ENCODE results near the gene SEMA7A. TPM values are rescaled to one million over a fixed set of nuclear protein-coding genes. Genes with fewer than 3 reads are reported as not detected.

Gene SEMA7A
- total and polyA plus RNA-seq, 9 of the 15 experiments (the other 6 are each of a cell fraction or from before 2014, with no cell fraction given) = 0.04 to 8.2 (median 5.4) TPM; not detected in 1

GRCh38 chr15:74373731-74374647 is 59.8 kb downstream of the SEMA7A start (continued):
- TF ChIP-seq ERF (CRISPR knock-in tag; IDR thresholded peaks at IDR 0.05) = 0 out of 2 replicates have a peak, but pooled peaks have one; percentile 57
- peak; percentile 78 for TF ChIP-seq CC2D1A (IDR thresholded peaks at IDR 0.05)
- peak; percentile 63; the same call in 1 of the 2 replicates for TF ChIP-seq E2F1 (CRISPR knock-in tag; IDR thresholded peaks at IDR 0.05)
- TF ChIP-seq RBM14 (IDR thresholded peaks at IDR 0.05; ENCODE audit: borderline replicate concordance, insufficient read depth, low read depth, low read length) = no peak

GRCh38 chr15:74373056-74373650 is 60.6 kb downstream of the SEMA7A start:
- Histone ChIP-seq H3K4me2 (ENCODE audit: insufficient read depth, low read length) (peak overlapping the region; percentile 82), H4K20me1 (replicated peaks; ENCODE audit: control insufficient read depth, insufficient read depth, low read length) (0 out of 2 replicates have a peak, but pooled peaks cover 3% of the 10 kb centered on the region), H3K4me3 (no peak overlapping the region), H3K9ac (ENCODE audit: insufficient read depth in 1 of 2, low read depth in 2 of 2, low read length in 2 of 2) (peak overlapping the region; percentile 31 to 86; a peak in 3 of 4 replicates), H3K9me1 (ENCODE audit: control insufficient read depth, insufficient read depth, low read length) (no peaks in the 10 kb centered on the region), H3K79me2 (ENCODE audit: control insufficient read depth, insufficient read depth, low read length) (no peaks in the 10 kb centered on the region), H2AFZ (ENCODE audit: low read depth, low read length) (peak overlapping the region; percentile 97), H3K4me1 (replicated peaks in 1 of 2; ENCODE audit: control insufficient read depth in 2 of 2, insufficient read depth in 2 of 2, low read length in 2 of 2) (peaks cover 16 to 25% of the 10 kb centered on the region in 2 experiments), H3K27me3 (ENCODE audit: control insufficient read depth in 2 of 2, insufficient read depth in 2 of 2, low read length in 2 of 2) (peaks cover 9 to 10% of the 10 kb centered on the region in 2 experiments; a peak in 3 of 5 replicates), H3K27ac (ENCODE audit: extremely low read depth, low read depth, low read length) (no peak overlapping the region; the same call in 2 of the 3 replicates), H3K36me3 (ENCODE audit: control insufficient read depth, insufficient read depth, low read length) (no peaks in the 10 kb centered on the region), H3K9me3 (replicated peaks; ENCODE audit: control insufficient read depth, insufficient read depth, low read depth, low read length) (no peaks in the 10 kb centered on the region)
- in situ Hi-C loops (cut with MboI) = no loop called here
- intact Hi-C loops (cut with micrococcal nuclease) = loop anchor here (5.0 to 10.0 kb wide), 2 partner anchors 244 to 582 kb away; partner anchors contain the start of genes CLK3 and RPP25
- no TSS peak for BruUV-seq (replicated peaks)
- 9% methylated on average over 13 of the region's 13 CpGs for WGBS (ENCODE audit: insufficient coverage, low coverage, missing lambda C conversion rate)
- no peak for DNase-seq (ENCODE audit: extremely low read depth in 1 of 4, low spot score in 3 of 4)
- CTCF ChIA-PET (ENCODE audit: low intra/inter-chr PET ratio) = interaction anchor here (0.6 to 3.4 kb wide), 9 partner anchors 9 to 428 kb away, joined by 3 to 32 read pairs (median 5); no protein-coding TSS in a partner anchor
- no peak for ATAC-seq
- POLR2A ChIA-PET = interaction anchor here (0.7 to 2.1 kb wide), 4 partner anchors 11 to 947 kb away, joined by 3 to 8 read pairs (median 4); no protein-coding TSS in a partner anchor
- FAIRE-seq = peak; percentile 70
- TF ChIP-seq ZBTB11 (CRISPR knock-in tag; IDR thresholded peaks at IDR 0.05) (no peak), NR3C1 (CRISPR knock-in tag; IDR thresholded peaks at IDR 0.05) (no peak), ATF4 (CRISPR knock-in tag; IDR thresholded peaks at IDR 0.05) (no peak), RB1 (IDR thresholded peaks at IDR 0.05; ENCODE audit: low read depth) (no peak), IFI16 (CRISPR knock-in tag; IDR thresholded peaks at IDR 0.05) (no peak), ZNF644 (tag; IDR thresholded peaks at IDR 0.05; ENCODE audit: low read depth) (no peak), CBX3 (IDR thresholded peaks at IDR 0.05; ENCODE audit: borderline replicate concordance in 1 of 2, low read length in 2 of 2) (no peak)

Measured in K562 (cell line).